Neutrophil (primary cell): ENCODE measurements around the gene ZNF862.
"Not testable (repeated sequence)": the region's sequence is repeated elsewhere in the genome, so short reads cannot be mapped to it uniquely, and the experiment has no call there.

ENCODE experiments used
- H3K27ac ChIP-seq: fragments of 200-600 bp; sonication (generic); 2 replicates; pipeline ENCODE4 v1.5.1; 2016; ENCODE audit warnings: mild to moderate bottlenecking, moderate library complexity
- H3K27me3 ChIP-seq: fragments of 200-600 bp; sonication (generic); 2 replicates; pipeline ENCODE4 v1.6.0; 2016; ENCODE audit warnings: mild to moderate bottlenecking
- H3K36me3 ChIP-seq: fragments of 200-600 bp; sonication (generic); 2 replicates; pipeline ENCODE4 v1.5.1; 2017
- H3K4me1 ChIP-seq, 2 experiments: fragments of 200-600 bp in 1 of 2; sonication (generic) in 1 of 2; 1 replicate in 1 of 2; 2 replicates in 1 of 2; pipeline versions ENCODE4 v1.5.1 to v1.6.1; 2013 to 2016; ENCODE audit warnings: low read depth in 1 of 2, low read length in 1 of 2, mild to moderate bottlenecking in 1 of 2, moderate library complexity in 1 of 2; ENCODE audit not compliant: control insufficient read depth in 1 of 2, insufficient read depth in 1 of 2
- H3K4me3 ChIP-seq, 2 experiments: fragments of 200-600 bp in 1 of 2; sonication (generic) in 1 of 2; 1 replicate in 1 of 2; 2 replicates in 1 of 2; pipeline ENCODE4 v1.5.1; 2013 to 2016; ENCODE audit warnings: low read depth in 1 of 2, low read length in 1 of 2, mild to moderate bottlenecking in 1 of 2, moderate library complexity in 1 of 2
- H3K9me3 ChIP-seq: fragments of 200-600 bp; sonication (generic); 2 replicates; pipeline ENCODE4 v1.5.1; 2016
- TF ChIP-seq, protein P1 (sequence below): fragments of 200-600 bp; sonication (generic); IDR thresholded peaks from 2 replicates; pipeline ENCODE4 v1.5.1; 2016; ENCODE audit warnings: antibody characterized with exemption

ZNF862 gene

DNA sequence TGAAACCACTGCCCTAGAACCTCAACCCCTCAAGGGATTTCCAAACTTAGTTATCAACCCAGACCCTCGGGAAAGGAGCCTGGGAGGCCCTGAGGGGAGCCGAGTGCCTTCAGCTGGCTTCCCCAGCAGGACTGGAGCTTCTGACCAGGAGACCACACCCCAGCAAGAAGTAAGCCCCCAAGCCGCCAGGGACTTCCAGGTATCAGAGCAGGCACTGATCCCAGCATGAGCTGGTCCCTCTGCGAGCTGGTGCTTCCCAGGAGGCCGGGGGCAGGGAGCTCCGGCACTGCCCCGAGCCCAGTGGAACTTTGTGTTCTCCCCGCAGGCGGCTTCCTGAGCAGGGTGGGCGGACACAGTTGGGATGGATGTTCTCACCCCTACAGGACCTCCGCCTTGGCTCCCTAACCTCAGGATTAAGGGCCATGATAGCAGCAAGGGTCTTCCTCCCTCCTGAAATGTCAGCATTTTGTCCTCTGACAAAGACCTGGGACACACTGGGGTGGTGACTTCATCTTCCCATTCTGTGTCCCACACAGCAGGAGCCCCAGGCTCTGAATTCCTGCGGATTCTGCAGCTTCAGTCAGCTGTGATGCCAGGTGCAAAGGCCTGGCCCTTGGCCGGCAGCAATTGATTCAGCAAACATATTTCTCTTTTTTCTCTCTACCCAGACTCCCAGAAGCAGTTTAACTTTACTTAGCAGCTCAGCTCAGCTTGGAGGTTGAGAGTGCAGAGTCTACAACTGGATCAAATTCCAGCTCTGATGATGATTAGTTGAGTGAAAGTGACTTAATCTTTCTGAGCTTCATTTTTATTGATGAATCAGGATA, 47.2 kb downstream of the ZNF862 start:
- Histone ChIP-seq H3K9me3 (no peaks in the 10 kb centered on the region), H3K36me3 (no peaks in the 10 kb centered on the region), H3K4me3 (no peak overlapping the region), H3K4me1 (no peaks in the 10 kb centered on the region), H3K27me3 (no peaks in the 10 kb centered on the region), H3K27ac (no peak overlapping the region)
- TF ChIP-seq, protein P1, sequence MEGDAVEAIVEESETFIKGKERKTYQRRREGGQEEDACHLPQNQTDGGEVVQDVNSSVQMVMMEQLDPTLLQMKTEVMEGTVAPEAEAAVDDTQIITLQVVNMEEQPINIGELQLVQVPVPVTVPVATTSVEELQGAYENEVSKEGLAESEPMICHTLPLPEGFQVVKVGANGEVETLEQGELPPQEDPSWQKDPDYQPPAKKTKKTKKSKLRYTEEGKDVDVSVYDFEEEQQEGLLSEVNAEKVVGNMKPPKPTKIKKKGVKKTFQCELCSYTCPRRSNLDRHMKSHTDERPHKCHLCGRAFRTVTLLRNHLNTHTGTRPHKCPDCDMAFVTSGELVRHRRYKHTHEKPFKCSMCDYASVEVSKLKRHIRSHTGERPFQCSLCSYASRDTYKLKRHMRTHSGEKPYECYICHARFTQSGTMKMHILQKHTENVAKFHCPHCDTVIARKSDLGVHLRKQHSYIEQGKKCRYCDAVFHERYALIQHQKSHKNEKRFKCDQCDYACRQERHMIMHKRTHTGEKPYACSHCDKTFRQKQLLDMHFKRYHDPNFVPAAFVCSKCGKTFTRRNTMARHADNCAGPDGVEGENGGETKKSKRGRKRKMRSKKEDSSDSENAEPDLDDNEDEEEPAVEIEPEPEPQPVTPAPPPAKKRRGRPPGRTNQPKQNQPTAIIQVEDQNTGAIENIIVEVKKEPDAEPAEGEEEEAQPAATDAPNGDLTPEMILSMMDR: no peak

DNA sequence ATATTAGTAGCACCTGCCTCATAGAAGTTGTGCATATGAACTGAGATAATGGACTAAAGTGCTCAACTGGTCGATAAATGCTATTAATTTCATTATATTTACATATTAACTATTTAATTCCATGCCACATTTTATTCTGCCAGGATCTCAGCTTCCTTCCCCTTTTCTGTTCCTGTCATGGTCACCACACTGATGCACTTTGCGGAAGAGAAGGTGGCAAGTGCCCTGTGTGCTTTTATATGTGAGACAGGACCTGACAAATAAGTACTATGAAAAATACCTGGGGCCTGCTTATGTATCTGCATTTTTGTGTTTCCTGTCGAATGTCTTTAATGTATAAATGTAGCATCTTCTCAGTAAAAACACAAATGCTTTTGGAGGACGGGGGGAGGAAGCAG, 47.8 kb downstream of the ZNF862 start:
- TF ChIP-seq, protein P1: no peak
- no peaks in the 10 kb centered on the region for H3K9me3 ChIP-seq
- H3K4me3 ChIP-seq: no peak overlapping the region
- H3K27ac ChIP-seq: no peak overlapping the region
- H3K36me3 ChIP-seq: no peaks in the 10 kb centered on the region
- H3K27me3 ChIP-seq: no peaks in the 10 kb centered on the region
- H3K4me1 ChIP-seq: no peaks in the 10 kb centered on the region

DNA sequence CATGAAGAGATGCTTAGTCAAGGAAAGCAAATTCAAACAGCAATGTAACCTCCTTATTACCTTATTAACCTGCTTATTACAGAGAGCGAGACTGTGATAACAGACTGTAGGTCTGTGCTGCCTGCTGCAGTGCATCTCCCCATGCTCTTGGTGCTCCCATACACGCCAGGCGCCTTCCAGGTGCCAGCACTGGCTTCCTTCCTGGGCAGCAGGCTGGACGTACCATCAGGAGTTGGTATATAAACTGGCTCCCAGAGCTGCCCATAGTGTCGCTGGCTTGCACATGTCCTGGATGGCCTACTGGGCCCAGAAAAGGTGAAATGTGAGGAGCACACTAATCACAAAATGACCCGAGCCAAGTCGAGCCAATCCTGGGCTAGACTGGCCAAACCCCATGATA, 49.1 kb downstream of the ZNF862 start:
- H3K4me1 ChIP-seq: no peaks in the 10 kb centered on the region
- TF ChIP-seq, protein P1: no peak
- no peak overlapping the region for H3K27ac ChIP-seq
- H3K36me3 ChIP-seq: no peaks in the 10 kb centered on the region
- no peaks in the 10 kb centered on the region for H3K27me3 ChIP-seq
- H3K9me3 ChIP-seq: no peaks in the 10 kb centered on the region
- H3K4me3 ChIP-seq: no peak overlapping the region

DNA sequence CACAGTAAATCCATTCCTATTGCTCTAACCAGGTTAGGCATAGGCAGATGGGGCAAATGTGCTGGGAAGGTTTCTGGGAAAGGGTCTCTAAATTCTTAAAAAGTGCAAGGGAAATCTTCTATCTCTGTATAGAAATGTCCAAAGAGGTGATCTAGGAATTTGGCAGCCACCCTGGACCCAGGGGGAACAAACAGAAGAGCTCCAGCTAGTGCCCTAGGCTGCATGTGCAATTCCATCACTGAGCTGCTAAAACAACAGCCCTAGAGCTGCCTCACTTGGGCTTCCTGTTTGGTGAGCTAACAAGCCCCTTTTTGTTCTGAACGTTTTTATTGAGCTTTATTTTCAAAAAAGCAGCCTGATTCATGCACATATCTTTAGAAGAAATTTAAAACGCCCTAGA, 52.5 kb downstream of the ZNF862 start:
- H3K36me3 ChIP-seq, H3K4me3 ChIP-seq, H3K27me3 ChIP-seq, H3K9me3 ChIP-seq, H3K4me1 ChIP-seq, H3K27ac ChIP-seq: not testable (repeated sequence)

DNA sequence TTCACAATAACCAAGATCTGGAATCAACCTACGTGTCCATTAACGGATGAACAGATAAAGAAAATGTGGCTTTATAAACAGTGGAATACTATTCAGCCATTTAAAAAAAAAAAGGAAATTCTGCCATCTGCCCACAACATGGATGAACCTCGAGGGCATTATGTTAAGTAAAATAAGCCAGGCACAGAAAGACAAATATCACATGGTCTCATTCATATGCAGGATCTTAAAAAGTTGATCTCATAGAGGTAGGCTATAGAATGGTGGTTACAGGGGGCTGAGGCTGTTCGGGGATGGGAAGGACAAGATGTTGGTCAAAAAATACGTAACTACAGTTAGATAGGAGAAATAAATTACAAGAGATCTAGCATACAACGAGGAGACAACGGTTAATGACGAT, 56.8 kb downstream of the ZNF862 start:
- not testable (repeated sequence) for H3K4me1 ChIP-seq, H3K36me3 ChIP-seq, H3K9me3 ChIP-seq, H3K4me3 ChIP-seq, H3K27ac ChIP-seq, H3K27me3 ChIP-seq

DNA sequence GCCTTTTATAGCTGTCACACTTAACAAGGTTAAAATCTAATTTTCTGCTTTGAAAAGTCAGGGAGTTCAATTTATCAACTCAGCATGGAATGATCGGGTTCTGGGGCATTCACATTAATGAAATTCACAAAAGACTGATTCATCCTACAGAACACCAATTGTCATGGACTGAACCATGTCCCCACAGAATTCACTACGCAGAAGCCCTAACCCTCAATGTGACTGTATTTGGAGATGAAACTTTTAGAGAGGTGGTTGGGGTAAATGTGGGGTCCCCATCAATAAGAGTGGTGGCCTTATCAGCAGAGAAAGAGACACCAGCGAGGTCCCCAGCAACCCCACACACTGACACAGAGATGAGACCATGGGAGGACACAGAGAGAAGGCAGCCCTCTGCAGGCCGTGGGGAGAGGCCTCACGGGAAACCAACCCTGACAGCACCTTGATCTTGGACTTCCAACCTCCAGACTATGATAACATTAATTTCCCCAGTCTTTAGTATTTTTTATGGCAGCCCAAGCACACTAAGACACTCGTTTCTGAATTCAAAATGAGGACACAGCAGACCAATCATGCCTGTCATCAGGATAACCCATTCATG, 69.7 kb downstream of the ZNF862 start:
- H3K36me3 ChIP-seq, H3K27me3 ChIP-seq, H3K27ac ChIP-seq, H3K9me3 ChIP-seq, H3K4me1 ChIP-seq, H3K4me3 ChIP-seq: not testable (repeated sequence)

DNA sequence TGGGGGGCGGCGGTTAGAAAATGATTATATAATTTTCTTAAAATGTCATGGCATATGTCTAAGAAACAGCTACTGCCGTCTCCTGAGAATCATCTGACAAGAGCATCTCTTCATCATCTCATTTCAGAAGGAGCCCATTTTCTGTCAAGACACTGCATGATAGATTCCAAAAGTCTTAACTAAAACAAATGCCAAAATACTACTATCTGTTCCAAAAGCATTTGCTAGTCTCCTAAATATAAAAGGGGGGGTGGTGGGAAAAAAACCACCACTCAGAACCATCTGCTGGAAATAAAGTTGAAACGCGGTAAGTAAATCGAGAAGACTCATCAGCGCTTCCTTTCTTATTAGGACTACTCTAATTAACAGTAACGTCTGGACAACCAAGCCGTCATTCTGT, 72.0 kb downstream of the ZNF862 start:
- H3K9me3 ChIP-seq, H3K4me3 ChIP-seq, H3K36me3 ChIP-seq, H3K27me3 ChIP-seq, H3K27ac ChIP-seq, H3K4me1 ChIP-seq: not testable (repeated sequence)

DNA sequence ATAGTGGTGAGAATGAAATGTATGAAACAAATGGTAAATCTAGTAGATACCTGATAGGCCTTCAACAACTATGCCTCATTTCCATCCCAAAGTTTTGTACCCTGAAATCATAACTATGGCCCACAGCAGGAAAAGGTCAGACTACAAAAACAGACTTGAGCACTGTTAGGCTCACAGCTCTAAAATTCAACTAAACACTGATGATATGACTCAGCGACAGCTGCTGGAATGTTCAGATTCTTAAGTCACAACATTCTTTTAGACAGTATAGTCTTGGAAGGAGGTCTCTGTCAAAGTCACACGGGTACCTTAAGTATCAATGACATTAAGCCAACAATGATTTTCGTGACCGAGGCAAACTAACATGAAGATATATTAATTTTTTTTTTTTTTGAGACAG, 74.0 kb downstream of the ZNF862 start:
- not testable (repeated sequence) for H3K27me3 ChIP-seq, H3K4me1 ChIP-seq, H3K27ac ChIP-seq, H3K4me3 ChIP-seq, H3K36me3 ChIP-seq, H3K9me3 ChIP-seq
